Prostate gland (tissue), 2 donors: ENCODE data around the gene TASOR2.

Experiments used
- CTCF ChIP-seq, 4 experiments: fragments of 200-600 bp in 2 of 4; fragments of 450-650 bp in 2 of 4; sonication (generic) in 2 of 4; IDR thresholded peaks; 1 replicate in 3 of 4; 2 replicates in 1 of 4; pipeline ENCODE4 v1.5.1; 2016 to 2019; ENCODE audit warnings: antibody characterized with exemption in 4 of 4, mild to moderate bottlenecking in 2 of 4, moderate library complexity in 2 of 4
- POLR2A ChIP-seq: fragments of 450-650 bp; IDR thresholded peaks from one replicate; pipeline ENCODE4 v1.6.1; 2016; ENCODE audit warnings: antibody characterized with exemption, mild to moderate bottlenecking
- POLR2AphosphoS5 ChIP-seq: sonication (generic); formaldehyde crosslinking; IDR thresholded peaks from one replicate; pipeline ENCODE4 v1.6.1; 2017; ENCODE audit warnings: antibody characterized with exemption

- TF ChIP-seq CTCF (IDR thresholded peaks at IDR 0.05) (no peak), POLR2A (no peak), POLR2AphosphoS5 (no peak)
These were observed 23.6 kb upstream of the TASOR2 start for GRCh38 chr10:5661043-5661442.
